Activated CD4-positive, alpha-beta T cell treated with anti-CD3 and anti-CD28 coated beads, Interleukin-2, amount 50 U/mL, for 48 hours (primary cell): ENCODE data around the gene DONSON.
A peak's percentile ranks its signal among the peaks of the same experiment; 100 is the strongest.

Experiments used
- DNase-seq, 2 experiments: peaks; one replicate each; pipeline ENCODE4 v3.0.0-alpha.2; 2020

DONSON gene

DNA sequence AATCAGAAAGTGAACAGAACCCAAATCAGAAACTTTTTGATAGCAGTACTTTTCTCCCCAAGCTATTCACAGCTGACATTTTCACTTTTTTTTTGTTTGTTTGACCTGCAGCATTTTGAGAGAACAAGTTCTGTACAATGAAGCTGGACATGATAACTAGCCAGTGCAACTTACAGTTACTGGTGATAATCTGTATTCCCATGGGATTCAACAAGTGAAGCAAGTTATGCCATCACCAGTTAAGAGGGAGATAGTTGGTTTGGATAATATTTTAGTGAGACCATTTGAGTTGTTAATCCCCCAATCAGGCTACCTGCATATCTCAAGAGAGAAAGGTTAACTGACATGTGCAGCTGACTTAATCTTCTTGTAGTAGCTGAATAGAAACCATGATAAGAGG lies 27.5 kb downstream of the DONSON start:
- DNase-seq = no peak

DNA sequence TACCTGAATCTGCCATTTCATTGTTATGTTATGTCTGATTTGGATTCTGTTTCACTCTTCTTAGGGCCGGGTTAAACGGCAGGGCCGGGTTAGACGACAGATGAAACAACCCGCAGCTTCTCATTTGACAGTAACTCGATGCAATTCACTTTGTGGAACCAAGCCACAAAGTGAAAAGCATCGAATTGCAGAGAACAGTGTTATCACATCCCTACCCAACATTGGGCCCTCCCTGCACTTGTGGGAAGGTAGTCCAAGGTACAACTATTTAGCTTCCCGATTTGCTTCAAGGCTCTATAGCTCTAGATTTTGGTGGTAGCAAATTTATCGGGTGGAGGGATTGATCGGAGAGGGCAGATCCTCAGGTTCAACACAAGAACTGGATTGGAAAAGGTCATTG lies 28.7 kb downstream of the DONSON start:
- no peak for DNase-seq

DNA sequence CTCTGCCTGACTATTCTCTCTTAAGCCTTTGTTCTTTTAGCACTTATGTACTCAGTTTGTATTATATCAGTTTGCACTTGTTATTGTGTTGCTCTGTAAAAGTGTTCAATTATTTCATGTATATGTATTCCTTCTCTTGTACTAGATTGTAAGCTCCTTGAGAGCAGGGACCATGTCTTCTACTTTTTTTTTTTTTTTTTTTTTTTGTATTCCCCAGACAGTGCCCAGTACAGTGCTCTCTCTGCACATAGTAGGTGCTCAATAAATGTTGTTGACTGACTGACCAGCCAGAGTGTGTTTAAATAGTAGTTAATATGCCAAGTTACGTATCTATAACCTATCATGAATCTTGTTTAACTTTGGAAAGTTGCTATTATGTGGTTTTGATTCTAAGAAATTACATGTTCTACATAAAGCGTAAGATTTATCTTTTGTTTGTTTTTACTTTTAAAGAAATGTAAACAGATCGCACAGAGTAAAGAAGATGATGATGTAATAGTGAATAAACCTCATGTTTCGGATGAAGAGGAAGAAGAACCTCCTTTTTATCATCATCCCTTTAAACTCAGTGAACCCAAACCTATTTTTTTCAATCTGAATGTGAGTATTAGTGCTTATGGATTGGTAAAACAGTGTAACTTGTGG lies 29.6 kb downstream of the DONSON start:
- no peak for DNase-seq

DNA sequence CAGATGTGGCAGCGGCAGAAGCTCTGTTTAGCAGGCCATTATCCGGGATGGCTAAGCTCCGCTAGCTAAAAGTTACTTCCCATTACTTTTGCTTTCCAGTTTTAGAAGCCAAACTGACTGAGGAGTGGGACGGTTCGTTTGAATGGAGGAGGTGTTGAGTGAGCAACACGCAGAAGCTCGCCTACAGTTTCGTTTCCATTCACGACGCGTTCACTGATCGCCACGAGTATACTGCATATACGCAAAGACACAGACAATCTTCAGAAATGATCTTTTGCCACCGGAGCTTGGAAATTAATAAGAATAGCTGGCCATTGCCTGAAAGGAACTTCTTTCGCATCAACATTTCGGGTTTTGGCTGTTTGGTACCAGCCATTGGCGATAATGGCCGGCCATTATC lies 31.0 kb downstream of the DONSON start:
- no peak for DNase-seq

DNA sequence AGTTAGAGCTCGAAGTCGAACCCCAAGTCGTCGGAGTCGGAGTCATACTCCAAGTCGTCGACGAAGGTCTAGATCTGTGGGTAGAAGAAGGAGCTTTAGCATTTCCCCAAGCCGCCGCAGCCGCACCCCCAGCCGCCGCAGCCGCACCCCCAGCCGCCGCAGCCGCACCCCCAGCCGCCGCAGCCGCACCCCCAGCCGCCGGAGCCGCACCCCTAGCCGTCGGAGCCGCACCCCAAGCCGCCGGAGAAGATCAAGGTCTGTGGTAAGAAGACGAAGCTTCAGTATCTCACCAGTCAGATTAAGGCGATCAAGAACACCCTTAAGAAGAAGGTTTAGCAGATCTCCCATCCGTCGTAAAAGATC lies 33.5 kb downstream of the DONSON start:
- no peak for DNase-seq

DNA sequence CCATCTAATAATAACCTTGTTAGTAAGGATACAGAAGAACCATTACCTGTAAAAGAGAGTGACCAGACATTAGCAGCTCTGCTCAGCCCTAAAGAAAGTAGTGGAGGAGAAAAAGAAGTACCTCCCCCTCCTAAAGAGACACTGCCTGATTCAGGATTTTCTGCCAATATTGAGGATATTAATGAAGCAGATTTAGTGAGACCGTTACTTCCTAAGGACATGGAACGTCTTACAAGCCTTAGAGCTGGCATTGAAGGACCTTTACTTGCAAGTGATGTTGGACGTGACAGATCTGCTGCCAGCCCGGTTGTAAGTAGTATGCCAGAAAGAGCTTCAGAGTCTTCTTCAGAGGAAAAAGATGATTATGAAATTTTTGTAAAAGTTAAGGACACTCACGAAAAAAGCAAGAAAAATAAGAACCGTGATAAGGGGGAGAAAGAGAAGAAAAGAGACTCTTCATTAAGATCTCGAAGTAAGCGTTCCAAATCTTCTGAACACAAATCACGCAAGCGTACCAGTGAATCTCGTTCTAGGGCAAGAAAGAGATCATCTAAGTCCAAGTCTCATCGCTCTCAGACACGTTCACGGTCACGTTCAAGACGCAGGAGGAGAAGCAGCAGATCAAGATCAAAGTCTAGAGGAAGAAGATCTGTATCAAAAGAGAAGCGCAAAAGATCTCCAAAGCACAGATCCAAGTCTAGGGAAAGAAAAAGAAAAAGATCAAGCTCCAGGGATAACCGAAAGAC lies 34.1 kb downstream of the DONSON start:
- DNase-seq = no peak

DNA sequence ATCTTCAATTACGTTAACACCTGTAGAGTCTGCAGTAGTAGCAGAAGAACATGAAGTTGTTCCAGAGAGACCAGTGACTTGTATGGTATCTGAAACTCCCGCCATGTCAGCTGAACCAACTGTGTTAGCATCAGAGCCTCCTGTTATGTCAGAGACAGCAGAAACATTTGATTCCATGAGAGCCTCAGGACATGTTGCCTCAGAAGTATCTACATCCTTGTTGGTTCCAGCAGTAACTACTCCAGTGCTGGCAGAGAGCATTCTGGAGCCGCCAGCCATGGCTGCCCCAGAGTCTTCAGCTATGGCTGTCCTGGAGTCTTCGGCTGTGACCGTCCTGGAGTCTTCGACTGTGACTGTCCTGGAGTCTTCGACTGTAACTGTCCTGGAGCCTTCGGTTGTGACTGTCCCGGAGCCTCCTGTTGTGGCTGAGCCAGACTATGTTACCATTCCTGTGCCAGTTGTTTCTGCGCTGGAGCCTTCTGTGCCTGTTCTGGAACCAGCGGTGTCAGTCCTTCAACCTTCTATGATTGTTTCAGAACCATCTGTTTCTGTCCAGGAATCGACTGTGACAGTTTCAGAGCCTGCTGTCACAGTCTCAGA lies 35.4 kb downstream of the DONSON start:
- DNase-seq = no peak

DNA sequence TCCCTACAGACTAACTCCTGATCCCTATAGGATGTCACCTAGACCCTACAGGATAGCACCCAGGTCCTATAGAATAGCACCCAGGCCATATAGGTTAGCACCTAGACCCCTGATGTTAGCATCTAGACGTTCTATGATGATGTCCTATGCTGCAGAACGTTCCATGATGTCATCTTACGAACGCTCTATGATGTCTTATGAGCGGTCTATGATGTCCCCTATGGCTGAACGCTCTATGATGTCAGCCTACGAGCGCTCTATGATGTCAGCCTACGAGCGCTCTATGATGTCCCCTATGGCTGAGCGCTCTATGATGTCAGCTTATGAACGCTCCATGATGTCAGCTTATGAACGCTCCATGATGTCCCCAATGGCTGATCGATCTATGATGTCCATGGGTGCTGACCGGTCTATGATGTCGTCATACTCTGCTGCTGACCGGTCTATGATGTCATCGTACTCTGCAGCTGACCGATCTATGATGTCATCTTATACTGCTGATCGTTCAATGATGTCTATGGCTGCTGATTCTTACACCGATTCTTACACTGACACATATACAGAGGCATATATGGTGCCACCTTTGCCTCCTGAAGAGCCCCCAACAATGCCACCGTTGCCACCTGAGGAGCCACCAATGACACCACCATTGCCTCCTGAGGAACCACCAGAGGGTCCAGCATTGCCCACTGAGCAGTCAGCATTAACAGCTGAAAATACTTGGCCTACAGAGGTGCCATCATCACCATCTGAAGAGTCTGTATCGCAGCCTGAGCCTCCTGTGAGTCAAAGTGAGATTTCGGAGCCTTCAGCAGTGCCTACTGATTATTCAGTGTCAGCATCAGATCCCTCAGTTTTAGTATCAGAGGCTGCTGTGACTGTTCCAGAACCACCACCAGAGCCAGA lies 36.1 kb downstream of the DONSON start:
- no peak for DNase-seq

DNA sequence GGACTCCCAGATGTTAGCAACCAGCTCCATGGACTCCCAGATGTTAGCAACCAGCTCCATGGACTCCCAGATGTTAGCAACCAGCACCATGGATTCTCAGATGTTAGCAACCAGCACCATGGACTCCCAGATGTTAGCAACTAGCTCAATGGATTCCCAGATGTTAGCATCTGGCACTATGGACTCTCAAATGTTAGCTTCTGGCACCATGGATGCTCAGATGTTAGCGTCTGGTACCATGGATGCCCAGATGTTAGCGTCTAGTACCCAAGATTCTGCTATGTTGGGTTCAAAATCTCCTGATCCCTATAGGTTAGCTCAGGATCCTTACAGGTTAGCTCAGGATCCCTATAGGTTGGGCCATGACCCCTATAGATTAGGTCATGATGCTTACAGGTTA lies 36.8 kb downstream of the DONSON start:
- DNase-seq = no peak

DNA sequence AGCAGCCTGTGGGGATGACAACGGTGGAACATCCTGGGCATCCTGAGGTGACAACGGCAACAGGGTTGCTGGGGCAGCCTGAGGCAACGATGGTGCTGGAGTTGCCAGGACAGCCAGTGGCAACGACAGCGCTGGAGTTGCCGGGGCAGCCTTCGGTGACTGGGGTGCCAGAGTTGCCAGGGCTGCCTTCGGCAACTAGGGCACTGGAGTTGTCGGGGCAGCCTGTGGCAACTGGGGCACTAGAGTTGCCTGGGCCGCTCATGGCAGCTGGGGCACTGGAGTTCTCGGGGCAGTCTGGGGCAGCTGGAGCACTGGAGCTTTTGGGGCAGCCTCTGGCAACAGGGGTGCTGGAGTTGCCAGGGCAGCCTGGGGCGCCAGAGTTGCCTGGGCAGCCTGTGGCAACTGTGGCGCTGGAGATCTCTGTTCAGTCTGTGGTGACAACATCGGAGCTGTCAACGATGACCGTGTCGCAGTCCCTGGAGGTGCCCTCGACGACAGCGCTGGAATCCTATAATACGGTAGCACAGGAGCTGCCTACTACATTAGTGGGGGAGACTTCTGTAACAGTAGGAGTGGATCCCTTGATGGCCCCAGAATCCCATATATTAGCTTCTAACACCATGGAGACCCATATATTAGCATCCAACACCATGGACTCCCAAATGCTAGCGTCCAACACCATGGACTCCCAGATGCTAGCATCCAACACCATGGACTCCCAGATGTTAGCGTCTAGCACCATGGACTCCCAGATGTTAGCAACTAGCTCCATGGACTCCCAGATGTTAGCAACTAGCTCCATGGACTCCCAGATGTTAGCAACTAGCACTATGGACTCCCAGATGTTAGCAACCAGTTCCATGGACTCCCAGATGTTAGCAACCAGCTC lies 37.5 kb downstream of the DONSON start:
- no peak for DNase-seq

DNA sequence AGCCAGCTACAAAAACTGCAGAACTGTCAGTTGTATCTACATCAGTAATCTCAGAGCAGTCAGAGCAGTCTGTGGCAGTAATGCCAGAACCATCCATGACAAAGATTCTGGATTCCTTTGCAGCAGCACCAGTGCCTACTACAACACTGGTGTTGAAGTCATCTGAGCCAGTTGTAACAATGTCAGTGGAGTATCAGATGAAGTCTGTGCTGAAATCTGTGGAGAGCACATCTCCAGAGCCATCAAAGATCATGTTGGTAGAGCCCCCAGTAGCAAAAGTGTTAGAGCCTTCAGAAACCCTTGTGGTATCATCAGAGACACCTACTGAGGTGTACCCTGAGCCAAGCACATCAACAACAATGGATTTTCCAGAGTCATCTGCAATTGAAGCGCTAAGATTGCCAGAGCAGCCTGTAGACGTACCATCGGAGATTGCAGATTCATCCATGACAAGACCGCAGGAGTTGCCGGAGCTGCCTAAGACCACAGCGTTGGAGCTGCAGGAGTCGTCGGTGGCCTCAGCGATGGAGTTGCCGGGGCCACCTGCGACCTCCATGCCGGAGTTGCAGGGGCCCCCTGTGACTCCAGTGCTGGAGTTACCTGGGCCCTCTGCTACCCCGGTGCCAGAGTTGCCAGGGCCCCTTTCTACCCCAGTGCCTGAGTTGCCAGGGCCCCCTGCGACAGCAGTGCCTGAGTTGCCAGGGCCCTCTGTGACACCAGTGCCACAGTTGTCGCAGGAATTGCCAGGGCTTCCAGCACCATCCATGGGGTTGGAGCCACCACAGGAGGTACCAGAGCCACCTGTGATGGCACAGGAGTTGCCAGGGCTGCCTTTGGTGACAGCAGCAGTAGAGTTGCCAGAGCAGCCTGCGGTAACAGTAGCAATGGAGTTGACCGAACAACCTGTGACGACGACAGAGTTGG lies 38.4 kb downstream of the DONSON start:
- no peak for DNase-seq

DNA sequence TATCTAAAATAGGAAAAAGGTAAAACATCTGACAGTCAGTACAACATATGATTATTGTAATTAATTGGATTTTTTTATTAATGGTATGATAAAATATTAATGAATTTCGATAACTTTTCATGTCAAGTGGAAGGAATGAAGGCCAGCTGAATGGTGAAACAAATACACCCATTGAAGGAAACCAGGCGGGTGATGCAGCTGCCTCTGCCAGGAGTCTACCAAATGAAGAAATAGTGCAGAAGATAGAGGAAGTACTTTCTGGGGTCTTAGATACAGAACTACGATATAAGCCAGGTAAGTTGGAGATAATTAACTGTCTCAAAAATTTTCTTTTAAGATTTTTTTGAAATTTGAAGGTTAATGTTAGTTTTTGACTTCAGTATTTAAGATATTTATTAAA lies 42.4 kb downstream of the DONSON start:
- DNase-seq = no peak

DNA sequence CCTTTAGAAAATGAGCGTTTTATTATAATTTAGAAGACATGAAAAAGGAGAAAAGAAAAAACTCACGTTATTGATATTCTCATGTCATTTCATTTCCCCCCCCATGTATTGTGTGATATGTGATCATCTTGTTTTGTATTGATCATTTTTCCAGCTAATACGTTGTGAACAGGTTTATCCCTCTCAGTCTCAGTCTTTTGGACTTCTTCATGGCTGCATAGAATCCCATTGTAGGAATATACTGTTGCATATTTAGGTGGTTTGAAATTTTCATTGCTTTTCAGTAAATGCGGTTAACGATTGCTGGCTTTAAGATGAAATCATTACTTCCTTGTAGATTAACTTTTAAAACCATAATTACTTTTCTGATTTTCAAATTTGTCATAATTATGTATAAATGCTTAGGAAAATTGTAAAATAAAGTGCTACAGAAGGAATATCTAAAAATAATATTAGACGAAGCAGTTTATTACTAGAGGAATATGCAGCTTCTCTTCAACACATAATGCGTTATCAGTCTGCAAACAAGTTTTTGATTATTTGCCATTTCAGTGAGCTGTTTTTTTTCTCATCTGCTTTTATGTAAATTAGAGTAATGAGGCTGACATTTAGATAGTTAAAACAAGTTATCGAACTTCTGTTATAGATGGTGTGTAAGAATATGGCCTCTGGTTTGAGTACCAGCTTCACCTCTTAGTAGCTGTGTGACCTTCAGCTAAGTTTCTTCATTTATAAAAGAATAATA lies 43.9 kb downstream of the DONSON start:
- DNase-seq = no peak

DNA sequence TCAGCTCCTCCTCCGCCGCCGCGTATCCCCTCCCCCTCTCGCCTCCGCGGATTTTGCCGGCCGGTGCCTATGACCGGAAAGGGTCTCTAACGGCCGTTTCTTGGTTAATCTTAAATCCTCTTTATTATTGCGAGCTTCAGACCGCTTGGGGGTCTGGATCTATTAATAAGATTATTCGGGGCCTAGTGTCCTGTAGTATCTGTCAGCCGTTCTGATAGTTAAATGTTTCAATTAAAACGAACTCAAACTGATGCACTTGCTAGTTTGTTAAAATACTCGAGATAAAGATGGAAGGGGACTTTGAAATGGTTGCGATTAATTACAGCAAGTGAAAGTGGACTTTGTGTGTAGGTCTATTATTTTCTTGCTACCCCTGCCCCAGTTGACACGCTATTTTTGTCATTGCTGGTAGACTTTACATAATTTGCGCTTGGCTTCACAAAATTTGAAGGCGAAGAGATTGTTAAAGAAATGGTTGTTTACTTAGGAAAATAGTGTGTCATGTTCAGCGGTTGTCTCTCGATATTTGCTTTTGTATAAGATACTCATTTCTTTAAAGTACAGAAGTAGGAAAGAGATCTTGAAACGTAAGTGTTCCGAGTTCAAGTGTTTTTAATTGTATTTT lies 44.9 kb downstream of the DONSON start:
- DNase-seq = peak; percentile 82 to 85

DNA sequence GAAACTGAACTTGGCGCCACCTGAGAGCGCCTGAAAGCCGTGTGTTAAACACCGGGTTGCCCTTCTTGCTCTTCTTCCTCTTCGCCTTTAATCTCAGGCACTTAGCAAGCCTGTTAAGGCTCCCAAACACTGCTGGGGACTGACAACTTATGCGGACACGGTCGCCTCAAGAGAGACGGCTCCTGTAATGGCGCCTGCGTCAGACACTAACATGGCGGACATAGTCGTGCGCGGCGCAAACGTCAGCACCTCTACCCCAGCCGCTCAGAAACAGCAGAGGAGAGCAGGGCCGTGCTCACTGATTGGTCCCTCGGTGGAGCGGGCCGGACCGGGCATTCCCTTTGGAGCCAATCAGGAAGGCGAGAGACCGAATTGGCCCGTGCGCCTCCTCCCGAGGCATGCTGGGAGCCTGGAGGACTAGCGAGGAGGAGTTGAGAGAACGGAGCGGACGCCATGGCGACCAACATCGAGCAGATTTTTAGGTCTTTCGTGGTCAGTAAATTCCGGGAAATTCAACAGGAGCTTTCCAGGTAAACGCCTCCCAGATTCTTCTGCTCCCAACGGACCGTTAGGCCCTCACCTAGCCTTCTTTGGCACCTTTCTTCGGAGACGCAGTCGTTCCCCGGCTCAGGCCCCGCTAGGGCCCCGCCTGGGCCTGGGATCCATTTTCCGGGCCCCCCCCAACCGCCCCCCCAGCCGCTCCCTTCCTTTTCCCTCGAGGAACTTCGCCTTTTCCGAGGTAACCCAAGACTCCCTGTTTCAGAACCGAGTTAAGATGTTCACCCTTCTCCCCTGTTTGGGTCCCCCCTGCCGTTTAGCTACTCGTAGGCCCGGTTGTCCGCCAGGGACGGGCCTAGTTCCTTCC lies 45.6 kb downstream of the DONSON start, which contains the start of gene SON:
SON (plus strand) TSS at position 399 of the 865 bp plus-strand sequence; CDS start at position 454, 55 bp downstream.
- peak; percentile 96 to 98 for DNase-seq

DNA sequence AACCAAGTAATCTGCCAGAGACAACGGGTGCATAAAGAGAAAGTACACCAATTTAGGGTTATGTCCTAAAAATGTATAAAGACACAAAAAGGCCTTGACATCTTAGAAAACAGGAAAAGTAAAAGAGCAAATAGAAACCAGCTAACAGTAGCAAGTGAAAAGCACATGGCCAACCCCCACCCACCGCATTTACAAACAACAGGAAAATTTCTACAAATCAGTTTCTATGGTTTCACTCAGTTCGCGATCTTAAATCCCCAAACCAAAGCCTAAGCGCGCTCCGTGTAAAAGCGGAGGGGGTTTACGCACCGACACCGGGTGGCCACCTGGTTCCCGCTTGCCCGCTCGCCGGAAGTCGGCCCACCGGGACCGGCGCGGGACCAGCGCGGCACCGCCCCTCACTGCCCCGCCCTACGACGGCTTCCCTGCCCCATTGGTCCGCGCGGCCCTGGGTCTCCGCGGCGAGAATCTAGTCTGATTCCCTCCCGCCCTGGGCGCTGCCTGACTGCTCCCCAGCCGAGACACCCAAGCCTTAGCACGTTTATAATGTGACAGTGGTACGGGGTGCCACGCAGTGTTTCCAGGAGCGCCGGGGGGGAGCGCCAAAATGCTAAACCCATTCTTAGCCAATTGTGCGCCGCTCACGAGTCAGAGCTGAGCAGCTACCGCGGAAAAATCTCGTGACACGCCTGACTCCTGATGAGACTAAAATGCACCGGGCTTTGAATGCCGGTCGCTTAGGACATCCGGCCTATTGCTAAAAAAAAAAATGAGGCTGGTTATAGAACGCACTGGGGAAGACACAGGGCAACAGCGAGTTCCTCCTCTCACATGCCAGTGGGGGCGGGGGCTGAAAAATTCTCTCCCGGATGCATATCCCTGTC lies 46.5 kb downstream of the DONSON start, which contains the start of gene GART:
GART (minus strand) TSS at position 362 of the 884 bp plus-strand sequence. CDS start 2,802 bp downstream, outside the sequence.
- DNase-seq = peak; percentile 84 to 87

DNA sequence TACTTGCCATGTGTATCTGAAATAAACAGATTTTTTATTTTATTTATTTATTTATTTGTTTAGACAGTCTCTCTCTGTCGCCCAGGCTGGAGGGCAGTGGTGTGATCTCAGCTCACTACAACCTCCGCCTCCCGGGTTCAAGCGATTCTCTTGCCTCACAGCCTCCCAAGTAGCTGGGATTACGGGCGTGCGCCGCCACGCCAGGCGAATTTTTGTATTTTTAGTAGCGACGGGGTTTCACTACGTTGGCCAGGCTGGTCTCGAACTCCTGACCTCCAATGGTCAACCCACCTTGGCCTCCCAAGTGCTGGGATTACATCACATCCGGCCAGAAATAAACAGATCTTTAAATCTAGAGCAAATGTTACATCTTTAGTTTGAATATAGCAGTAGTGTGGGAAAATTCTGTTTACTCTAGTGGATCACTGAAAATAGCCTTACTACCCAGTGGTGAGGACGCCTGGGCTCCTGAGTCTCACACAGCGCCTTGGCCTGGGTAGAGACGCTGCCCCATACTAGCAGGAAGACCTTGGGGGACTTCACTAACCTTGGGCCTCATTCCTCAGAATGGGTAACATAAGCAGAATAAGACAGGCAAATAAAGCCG lies 47.3 kb downstream of the DONSON start:
- peak; percentile 28 to 50 for DNase-seq
